ENCODE data around the gene TOMM20L.

TOMM20L gene

GRCh38 chr14:58455593-58456265 lies 60.0 kb downstream of the TOMM20L start:
- DNase-seq (ENCODE audit: insufficient read length, low spot score), result no peak
- TF ChIP-seq TAF1 (IDR thresholded peaks at IDR 0.05; ENCODE audit: low read depth, low read length) (no peak), POU2F2 (IDR thresholded peaks at IDR 0.05; ENCODE audit: low read depth, low read length) (no peak), PAX5 (IDR thresholded peaks at IDR 0.05; ENCODE audit: insufficient read depth, low read length, severe bottlenecking) (no peak), SPI1 (IDR thresholded peaks at IDR 0.05; ENCODE audit: low read depth, low read length) (no peak)
- FAIRE-seq, result peak; percentile 87
